GM18505 (cell line): ENCODE measurements around the gene CELF4.

Source experiments
- ATAC-seq: cut with Tn5 transposase; IDR thresholded peaks from one replicate; pipeline ENCODE4 v1.9.1; 2021; ENCODE audit not compliant: unreplicated experiment
- POLR2A ChIP-seq: IDR thresholded peaks from 4 replicates; pipeline ENCODE4 v1.6.1; 2011; ENCODE audit warnings: borderline replicate concordance; ENCODE audit not compliant: insufficient read depth, insufficient read length; ENCODE audit errors: extremely low read depth

Gene CELF4

GRCh38 chr18:37486848-37487247 lies 78.8 kb downstream of the CELF4 start:
- TF ChIP-seq POLR2A = no peak
- no peak for ATAC-seq

GRCh38 chr18:37484983-37485834 lies 80.4 kb downstream of the CELF4 start:
- TF ChIP-seq POLR2A = no peak
- no peak for ATAC-seq

GRCh38 chr18:37483984-37484819 lies 81.4 kb downstream of the CELF4 start:
- TF ChIP-seq POLR2A = no peak

GRCh38 chr18:37483221-37483971 lies 82.2 kb downstream of the CELF4 start:
- ATAC-seq = no peak
- no peak for TF ChIP-seq POLR2A

More at GRCh38 chr18:37483984-37484819, 81.4 kb downstream of the CELF4 start:
- no peak for ATAC-seq

- TF ChIP-seq POLR2A = no peak
- no peak for ATAC-seq
Measured at GRCh38 chr18:37482433-37482832, 83.2 kb downstream of the CELF4 start.

- TF ChIP-seq POLR2A = no peak
- ATAC-seq = no peak
Measured at GRCh38 chr18:37482002-37482401, 83.6 kb downstream of the CELF4 start.

- no peak for ATAC-seq
- TF ChIP-seq POLR2A = no peak
Measured at GRCh38 chr18:37481491-37481890, 84.1 kb downstream of the CELF4 start.

- ATAC-seq = no peak
- TF ChIP-seq POLR2A = no peak
Measured at GRCh38 chr18:37481072-37481471, 84.5 kb downstream of the CELF4 start.

- no peak for TF ChIP-seq POLR2A
- no peak for ATAC-seq
Measured at GRCh38 chr18:37476611-37477295, 88.8 kb downstream of the CELF4 start.

GRCh38 chr18:37476182-37476581 lies 89.4 kb downstream of the CELF4 start:
- no peak for TF ChIP-seq POLR2A
- ATAC-seq = no peak

GRCh38 chr18:37473195-37473840 lies 92.3 kb downstream of the CELF4 start:
- no peak for ATAC-seq

GRCh38 chr18:37471637-37472036 lies 94.0 kb downstream of the CELF4 start:
- no peak for TF ChIP-seq POLR2A
- no peak for ATAC-seq

More at GRCh38 chr18:37473195-37473840, 92.3 kb downstream of the CELF4 start:
- no peak for TF ChIP-seq POLR2A

- no peak for TF ChIP-seq POLR2A
- ATAC-seq = no peak
Measured at GRCh38 chr18:37470986-37471385, 94.6 kb downstream of the CELF4 start.
